ENCODE results near the gene USH1C.

USH1C gene

DNA sequence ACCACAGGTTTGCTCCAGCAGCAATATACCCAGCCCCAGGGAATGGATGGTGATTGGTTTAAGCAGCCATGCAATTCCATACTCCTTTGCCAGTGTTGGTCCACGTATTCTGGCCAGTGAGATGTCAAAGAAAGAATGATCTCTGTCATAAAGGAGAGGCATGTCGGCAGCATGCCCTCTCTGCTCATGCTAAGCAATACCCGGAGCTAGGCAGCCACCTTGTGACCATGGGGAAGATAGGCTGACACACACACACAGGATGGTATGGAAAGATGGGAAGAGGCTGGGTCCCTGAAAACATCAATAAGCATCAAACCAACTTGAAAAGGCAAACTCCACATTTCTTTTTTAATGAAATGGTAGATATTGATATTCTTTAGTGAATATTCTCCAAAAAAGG, 72.7 kb downstream of the USH1C start:
- no peak for DNase-seq (ENCODE audit: low spot score)

- DNase-seq (ENCODE audit: low spot score): no peak
Measured at GRCh38 chr11:17469998-17470397, 74.2 kb downstream of the USH1C start.

GRCh38 chr11:17468122-17468521, 76.1 kb downstream of the USH1C start:
- no peak for DNase-seq (ENCODE audit: low spot score)

DNA sequence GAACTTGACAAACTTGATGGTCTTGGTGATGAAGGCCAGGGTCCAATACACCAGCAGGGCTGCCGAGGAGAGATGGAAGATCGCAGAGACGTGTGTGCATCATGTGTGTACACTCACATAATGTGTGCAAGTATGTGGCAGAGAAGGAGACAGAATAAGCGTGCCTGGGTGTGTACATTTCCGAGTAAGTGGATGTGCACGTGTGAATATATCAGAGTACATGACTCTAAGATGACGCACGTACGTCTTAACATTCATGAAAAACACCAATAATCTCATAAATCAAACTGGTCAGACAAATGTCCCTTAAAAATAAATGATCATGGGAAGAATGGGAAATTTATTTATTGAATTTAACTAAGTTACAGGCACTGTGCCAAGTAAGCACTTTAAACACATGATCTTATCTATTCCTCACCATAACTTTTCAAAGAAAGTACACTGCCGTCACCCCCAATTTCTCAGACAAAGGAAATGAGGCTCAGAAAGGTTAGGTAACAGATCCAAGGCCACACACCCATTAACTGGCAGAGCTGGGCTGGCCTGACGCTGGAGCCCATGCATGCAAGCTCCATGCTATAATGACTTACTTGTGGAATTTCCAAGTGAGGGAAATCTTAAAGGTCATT, 80.6 kb downstream of the USH1C start:
- DNase-seq (ENCODE audit: low spot score): no peak

DNA sequence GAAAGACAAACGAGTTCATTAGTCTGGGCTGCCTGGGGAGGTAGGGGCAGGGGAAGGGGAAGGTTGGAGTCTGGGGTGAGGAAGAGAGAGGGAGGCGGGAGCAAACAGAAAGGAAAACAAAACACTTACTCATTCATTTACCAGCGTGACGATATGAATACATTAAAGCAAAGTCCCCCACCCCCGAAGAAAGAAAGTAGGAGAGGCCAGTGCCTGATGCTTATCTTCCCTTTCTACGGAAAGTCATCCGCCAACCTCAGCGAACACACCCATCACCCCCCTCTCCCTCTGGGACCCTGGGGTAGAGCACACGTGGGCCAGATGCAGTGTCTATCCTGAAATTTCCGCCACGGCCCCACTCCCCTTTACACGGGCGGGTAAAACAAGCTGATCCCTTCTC, 81.3 kb downstream of the USH1C start:
- no peak for DNase-seq (ENCODE audit: low spot score)

GRCh38 chr11:17460406-17460805, 83.8 kb downstream of the USH1C start:
- DNase-seq (ENCODE audit: low spot score): no peak

GRCh38 chr11:17459236-17459896, 84.8 kb downstream of the USH1C start:
- no peak for DNase-seq (ENCODE audit: low spot score)

GRCh38 chr11:17458268-17458667, 85.9 kb downstream of the USH1C start:
- no peak for DNase-seq (ENCODE audit: low spot score)

- no peak for DNase-seq (ENCODE audit: low spot score)
Measured at GRCh38 chr11:17457396-17458173, 86.6 kb downstream of the USH1C start.

DNA sequence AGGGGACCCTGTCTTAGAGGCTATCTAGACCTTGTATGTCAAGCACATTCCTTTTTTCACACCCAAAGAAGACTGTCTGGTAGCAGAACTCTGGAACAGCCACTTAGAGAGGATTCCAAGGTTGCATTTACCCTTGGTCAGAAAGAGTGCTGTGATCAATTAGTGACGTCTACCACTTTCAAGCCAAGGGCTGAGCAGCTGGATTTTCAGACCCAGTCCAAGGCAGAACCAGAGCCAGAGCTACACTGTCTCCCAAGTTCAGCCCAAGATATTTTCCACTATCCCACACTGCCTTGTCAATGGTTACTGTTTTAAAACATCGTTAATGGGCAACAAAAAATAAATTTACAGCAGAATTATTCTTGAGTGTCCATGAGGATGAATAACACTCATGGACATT, 91.5 kb downstream of the USH1C start:
- no peak for DNase-seq (ENCODE audit: low spot score)

DNA sequence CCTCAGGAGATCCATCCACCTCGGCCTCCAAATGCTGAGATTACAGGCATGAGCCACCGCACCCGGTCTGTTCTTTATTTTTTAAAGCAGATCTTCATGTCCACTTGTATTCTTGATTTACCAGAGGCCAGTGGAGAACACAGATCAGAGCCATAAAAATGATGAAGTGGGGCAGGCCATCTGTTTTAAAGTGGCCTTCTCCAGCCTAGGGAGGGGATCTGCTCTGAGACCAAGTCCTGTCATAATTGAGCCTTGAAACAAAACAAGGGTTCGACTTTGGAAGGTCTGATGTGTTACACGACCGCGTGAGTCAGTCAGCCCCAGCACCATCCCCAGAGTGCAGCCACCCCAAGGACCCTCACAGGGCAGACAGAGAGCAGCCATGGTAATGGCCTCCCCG, 95.1 kb downstream of the USH1C start:
- no peak for DNase-seq (ENCODE audit: low spot score)

DNA sequence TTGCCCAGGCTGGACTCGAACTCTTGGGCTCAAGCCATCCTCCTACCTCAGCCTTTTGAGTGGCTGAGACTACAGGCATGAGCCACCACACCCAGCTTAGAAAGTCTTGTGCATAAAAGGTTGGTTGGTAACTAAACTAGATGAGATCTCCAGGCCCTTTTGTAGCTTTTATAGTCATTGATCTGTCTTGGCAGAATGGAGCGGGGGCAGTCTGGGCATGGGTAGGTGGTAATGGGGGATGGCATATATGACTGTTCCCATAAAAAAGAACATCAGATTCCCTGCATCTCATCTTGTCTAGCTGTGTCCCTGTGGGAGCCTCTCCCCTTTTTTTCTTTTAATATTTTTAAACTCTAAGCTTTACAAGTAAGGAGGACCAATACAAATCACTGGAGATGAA, 97.7 kb downstream of the USH1C start:
- DNase-seq (ENCODE audit: low spot score): no peak

DNA sequence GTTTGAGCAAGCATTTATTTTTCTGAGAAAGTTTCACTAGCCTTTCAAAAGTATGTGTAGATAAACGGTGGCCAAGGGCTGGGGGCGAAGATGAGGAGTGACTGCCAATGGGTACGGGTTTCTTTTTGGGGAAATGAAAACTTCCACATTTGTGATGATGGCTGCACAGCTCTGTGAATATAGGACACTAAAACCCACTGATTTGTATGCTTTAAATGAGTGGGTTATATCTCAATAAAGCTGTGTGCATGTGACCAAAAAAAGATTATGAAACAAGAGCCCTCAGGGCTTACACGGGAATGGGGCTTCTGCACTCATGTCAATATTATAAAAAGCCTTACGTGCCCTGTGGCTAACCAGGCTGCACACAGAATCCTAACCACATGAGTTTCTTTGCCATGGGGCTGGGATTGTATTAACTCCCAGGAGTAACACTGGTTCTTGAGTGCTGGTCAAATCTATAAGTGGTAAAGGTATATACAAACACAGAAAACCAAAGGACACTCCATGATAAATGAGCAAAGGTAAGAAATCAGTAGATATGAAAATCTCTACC, 98.9 kb downstream of the USH1C start:
- DNase-seq (ENCODE audit: low spot score): no peak

DNA sequence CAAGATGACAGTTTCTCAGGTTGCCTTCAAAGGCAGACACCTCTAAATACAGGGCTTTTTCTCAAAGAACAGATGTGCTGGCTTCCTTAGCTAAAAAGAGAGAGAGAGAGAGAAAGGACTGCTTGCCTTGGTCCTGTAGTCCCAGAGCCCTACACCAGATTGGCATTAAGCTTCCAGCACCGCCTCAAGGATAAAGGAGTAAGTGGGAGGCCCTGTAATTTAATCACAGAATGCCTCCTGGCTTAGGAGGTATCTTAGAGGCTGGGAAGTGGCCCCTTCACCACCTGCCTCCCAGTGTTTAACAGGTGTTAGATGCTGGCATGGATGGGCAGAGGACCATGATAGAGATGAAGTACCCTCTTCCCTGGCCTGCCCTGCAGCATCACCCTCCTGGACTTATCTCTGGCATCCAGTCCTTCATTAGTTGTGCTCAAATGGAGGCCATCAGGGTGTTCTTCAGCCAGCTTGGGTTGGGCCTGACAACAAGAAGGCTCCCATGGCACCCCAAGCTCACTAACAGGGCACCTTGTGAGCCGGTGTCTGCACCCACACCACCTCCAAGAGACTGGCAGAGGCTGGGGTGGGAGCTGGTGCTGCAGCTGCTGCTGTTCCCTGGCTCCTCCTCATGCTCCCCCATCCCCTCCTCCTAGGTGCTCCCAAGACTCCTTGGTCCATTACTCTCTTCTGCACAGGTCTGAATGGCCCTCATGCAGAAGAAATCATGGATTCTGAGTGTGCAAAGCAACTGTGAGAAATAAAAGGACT, 100.1 kb downstream of the USH1C start:
- DNase-seq (ENCODE audit: low spot score): no peak
